Left renal pelvis (tissue), 4 donors: ENCODE measurements around the gene FAM20B. TPM values are rescaled to one million over a fixed set of nuclear protein-coding genes. Genes with fewer than 3 reads are reported as not detected.

Experiments
- DNase-seq, 4 donors: peaks; one replicate each; pipeline ENCODE4 v3.0.0-alpha.2; 2013; ENCODE audit warnings: low read depth in 4 of 4, low spot score in 3 of 4
- polyA plus RNA-seq, 4 donors: library from polyadenylated mRNA; unstranded; fragments of 120-200 nt; gene quantifications; one replicate each; pipeline ENCODE4 v1.2.1, GENCODE V29; 2013; ENCODE audit not compliant: insufficient read length in 4 of 4

Gene FAM20B
- polyA plus RNA-seq, 4 donors: 37.1 to 49.3 (median 47.2) TPM

DNA sequence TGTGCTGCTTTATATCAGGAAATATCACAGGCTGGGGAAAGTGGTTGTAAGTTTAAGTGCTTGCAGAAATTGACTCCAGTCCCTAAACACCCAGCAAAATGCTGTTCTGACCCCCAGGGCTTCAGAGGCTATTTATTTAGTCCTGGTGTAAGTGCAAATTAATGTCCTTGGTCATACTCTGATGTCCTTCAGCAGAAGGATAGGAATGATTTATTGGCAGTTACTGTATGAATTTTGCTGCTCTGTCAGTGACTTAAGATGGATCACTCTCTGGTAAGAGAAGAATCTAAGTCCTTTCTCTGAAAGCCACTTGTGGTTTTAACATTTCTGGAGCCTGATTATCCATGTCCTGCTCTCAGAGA, 21.9 kb downstream of the FAM20B start:
- no peak for DNase-seq

DNA sequence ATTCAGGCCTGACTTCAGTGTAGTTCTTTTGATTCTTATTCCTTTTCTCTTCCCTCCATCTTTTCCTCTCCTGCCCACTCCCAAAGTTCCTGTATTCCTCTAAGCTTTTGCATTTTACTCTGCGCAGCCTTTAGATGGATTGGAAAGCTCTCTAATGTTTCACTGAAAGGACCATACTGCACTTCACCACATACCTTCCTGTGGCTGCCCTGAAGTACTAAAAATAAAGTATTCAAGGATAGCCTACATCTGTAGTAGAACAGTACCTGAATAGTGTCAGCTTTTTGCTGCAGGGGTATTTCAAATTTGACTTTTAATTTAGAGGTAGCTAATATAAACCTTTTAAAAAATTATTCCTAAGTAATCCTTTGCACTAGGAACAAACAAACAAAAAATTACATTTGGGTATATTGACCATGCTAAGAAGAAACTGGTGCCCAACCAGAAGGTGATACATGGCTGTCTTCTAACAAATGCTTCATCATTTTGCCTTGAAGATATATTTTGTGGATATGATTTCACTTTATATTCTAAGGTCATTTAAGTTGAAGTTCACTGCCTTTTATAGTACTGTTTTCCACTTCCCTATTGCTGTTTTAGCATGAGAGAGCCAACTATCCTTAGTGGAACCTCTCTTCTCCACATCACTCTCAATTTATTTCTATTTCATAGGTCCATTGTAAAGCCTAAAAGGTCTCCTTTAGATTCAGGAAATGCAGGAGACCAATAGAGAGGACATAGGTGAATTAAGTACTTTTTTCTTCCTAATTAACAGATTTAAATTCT, 22.8 kb downstream of the FAM20B start:
- no peak for DNase-seq

GRCh38 chr1:179052776-179053175, 27.1 kb downstream of the FAM20B start:
- DNase-seq: no peak

GRCh38 chr1:179053486-179053885, 27.8 kb downstream of the FAM20B start:
- DNase-seq: no peak

DNA sequence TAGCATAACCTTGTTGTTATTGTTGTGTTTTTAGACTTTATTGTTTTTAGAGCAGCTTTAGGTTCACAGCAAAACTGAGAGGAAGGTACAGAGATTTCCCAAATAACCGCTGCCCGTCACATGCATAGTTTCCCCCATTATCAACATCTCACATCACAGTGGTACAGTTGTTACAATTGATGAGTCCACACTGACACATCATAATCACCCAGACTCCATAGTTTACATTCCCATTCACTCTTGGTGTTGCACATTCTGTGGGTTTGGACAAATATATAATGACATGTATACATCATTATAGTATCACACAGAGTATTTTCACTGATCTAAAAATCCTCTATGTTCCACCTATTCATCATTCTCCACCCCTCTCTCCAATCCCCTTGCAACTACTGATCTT, 30.2 kb downstream of the FAM20B start:
- DNase-seq: no peak

DNA sequence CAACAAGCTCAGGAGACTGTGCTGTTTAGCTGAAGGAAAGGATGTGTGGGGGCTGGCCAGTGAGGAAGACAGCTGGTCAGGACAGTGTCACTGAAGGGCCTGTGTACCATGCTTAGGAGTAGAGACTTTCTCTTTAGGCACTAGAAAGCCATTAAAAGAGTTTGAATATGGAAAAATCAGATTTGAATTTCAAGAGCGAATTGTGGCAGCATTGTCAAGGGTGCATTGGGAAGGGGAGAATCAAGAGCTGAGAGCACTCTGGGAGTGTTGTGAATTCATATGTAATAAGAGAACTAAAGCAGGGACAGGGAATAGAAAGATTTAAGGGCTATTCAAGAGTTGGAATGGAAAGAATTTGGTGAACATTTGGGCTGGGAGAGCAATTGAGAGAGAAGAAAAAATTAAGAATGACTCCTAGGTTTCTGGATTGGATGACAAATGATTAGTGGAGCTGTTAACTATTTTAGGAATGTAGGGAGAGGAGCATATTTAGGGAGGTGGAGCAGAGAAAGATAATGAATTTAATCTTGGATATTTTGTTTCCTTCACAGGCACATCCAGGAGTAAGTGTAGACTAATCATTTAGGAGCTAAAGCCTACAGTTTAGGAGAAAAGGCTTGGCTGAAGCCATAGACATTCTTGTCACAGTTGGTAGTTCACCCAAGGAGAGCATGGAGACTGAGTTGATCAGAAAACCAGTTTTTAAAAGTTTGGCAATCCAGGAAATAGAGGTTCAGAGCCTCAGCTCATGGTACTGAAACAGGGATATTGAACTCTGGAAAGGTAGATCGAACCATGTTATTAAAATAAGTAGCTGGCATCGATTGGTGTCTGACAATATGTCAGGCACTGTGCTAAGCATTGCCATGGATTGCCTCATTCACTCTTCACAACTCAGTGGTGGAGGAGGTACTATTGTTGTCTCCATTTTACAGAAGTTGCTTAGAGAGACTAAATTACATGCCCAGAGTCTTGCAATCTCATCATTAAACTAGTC, 33.1 kb downstream of the FAM20B start:
- no peak for DNase-seq

- no peak for DNase-seq
These were observed 35.9 kb downstream of the FAM20B start for GRCh38 chr1:179061360-179062282.

DNA sequence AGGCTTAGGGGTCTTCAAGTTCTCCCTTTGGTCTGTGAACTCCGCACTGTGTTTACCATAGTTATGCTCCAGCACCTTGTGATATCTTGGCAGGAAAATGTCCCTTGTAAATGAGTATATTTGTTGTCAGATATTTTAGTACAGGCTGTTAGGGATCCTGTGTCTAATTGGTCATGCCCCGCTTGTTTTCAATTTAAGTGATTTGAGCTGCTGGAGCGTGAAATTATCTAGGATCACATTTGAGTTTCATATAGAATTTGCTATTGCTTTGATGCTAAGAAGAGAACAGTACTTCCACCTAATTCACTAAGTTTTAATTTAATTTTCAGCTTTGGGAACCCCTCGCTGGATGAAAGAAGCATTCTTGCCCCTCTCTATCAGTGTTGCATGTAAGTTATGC, 40.8 kb downstream of the FAM20B start:
- no peak for DNase-seq

- no peak for DNase-seq
These were observed 51.7 kb downstream of the FAM20B start for GRCh38 chr1:179077396-179077795.

GRCh38 chr1:179079113-179079761, 53.5 kb downstream of the FAM20B start:
- peak in 1 of 4 donors; percentile 49 for DNase-seq

DNA sequence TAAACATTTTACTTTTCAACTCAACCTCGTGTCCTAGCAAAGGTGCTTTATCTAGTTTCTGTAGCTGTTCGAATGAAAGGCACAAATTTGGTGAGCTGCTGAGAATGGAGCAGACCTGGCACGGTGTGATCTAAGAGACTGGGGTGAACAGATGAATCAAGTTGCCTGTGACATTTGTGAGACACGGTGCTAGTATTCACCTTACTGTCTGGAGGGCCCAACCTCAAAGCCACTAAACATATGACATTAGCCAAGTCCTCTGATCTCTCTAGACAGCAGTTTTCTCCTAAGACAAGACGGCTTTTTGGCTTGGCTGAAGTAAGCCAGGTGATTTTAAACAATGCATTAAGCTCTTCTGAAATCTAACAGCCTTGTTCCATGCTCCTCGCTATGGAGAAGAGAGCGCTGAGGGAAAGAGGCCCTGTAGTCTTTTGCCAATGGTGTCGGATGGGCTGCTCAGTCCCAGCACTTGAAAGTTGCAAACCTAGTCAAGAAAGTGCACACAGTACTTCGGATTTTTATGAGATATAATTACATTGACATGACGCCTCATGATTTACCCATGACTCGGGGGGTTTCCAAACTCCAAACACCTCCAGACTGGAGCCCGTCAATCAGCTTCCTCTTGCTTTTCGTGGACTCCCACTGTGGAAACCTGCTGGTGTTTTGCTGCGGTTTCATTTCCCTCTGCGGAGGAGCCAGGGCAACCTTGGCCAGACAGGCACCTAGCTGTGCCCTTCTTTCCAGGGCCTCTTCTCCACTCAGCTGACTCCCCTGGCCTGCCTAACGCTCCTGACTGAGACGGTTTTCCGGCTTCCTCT, 55.4 kb downstream of the FAM20B start:
- DNase-seq: no peak

GRCh38 chr1:179081687-179082332, 56.1 kb downstream of the FAM20B start, which contains the start of gene TOR3A:
TSS of gene TOR3A (plus strand) at chr1:179082070. CDS start at chr1:179082129, 59 bp downstream.
- DNase-seq: peak; percentile 73 to 83 (median 82)

DNA sequence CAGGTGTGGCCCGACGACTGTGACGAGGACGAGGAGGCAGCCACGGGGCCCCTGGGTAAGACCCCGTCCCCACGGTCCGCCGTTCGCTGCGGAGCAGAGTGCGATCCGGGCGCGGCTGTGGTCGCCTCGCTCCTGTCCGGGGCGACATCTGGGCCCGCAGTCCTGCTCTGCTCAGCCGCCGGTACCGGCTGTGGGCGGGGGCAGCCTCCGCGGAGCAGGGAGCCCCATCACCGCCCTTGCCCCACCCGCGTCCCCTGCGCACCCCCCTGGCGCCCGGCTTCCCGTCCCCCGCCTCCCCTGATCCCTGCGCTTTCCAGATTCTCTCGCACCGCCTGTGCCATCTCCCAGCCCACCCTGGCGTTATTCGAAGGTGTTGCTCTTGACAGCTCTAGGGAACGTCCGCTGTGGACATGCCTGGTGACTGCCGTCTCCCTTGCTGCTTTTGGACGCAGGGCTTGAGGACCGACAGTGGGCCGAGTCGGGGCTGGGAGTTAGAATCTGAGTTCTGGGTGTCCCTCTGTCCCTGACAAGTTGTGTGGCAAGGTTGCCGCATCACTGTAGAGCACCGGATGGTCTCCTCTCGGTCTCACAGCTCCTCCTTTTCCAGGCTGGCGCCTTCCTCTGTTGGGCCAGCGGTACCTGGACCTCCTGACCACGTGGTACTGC, 56.8 kb downstream of the FAM20B start:
- no peak for DNase-seq

- no peak for DNase-seq
These were observed 57.3 kb downstream of the FAM20B start for GRCh38 chr1:179082999-179083335.

DNA sequence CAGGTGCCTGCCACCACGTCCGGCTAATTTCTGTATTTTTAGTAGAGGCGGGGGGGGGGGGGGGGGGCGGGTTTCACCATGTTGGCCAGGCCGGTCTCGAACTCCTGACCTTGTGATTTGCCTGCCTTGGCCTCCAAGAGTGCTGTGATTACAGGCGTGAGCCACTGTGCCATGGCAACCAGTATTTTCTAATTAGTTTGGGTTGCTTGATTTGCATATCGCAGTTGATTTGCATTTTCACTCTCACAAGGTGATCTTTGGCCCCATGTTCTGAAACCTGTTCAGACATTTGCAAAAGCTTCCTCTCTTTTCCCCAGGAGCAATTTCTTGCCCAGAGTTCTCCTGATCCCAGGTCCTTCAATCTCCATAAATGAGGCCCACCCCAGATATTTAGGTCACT, 57.8 kb downstream of the FAM20B start:
- no peak for DNase-seq

GRCh38 chr1:179087665-179088064, 62.0 kb downstream of the FAM20B start:
- DNase-seq: no peak

- no peak for DNase-seq
These were observed 64.3 kb downstream of the FAM20B start for GRCh38 chr1:179089827-179090482.

DNA sequence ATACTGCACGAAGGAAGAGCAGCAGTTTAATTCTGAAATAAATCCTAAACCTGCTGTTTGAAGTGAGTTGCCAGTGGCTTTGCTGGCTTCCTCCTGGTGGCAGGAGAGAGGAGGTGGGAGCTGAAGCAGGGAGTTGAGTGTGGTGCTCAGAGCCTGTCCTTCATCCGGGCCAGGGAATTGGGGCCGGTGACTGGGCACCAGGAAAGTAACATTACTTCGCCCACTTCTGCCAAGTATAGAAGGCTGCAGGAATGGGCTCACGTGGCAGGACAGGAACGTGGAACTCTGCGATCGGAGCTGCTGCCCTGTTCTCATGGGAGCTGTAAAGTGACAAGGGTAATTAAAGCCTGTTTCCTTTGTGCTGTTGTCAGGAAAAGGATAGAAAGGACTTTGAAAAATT, 64.8 kb downstream of the FAM20B start:
- DNase-seq: no peak
